Uterus (tissue), 4 donors: ENCODE data around the gene CELSR1. TPM values are rescaled to one million over a fixed set of nuclear protein-coding genes. Genes with fewer than 3 reads are reported as not detected.

ENCODE experiments used
- DNase-seq, 2 donors: peaks; one replicate each; pipeline ENCODE4 v3.0.0-alpha.2; 2019 to 2020
- H3K27ac ChIP-seq, 2 donors: fragments of 200-600 bp; sonication (generic); 1 replicate in 1 of 2; 2 replicates in 1 of 2; pipeline ENCODE4 v1.5.1; 2016 to 2018
- H3K27me3 ChIP-seq, 2 donors: fragments of 200-600 bp; sonication (generic); one replicate each; pipeline ENCODE4 v1.5.1; 2018 to 2019; ENCODE audit warnings: control low read depth in 1 of 2
- H3K36me3 ChIP-seq, 2 donors: fragments of 200-600 bp; sonication (generic); one replicate each; pipeline ENCODE4 v1.5.1; 2019; ENCODE audit warnings: control low read depth in 1 of 2
- H3K4me1 ChIP-seq, 2 donors: fragments of 200-600 bp; sonication (generic); one replicate each; pipeline ENCODE4 v1.5.1; 2018 to 2019; ENCODE audit warnings: control low read depth in 1 of 2
- H3K4me3 ChIP-seq, 2 donors: fragments of 200-600 bp; sonication (generic); 1 replicate in 1 of 2; 2 replicates in 1 of 2; pipeline ENCODE4 v1.5.1; 2018 to 2019; ENCODE audit warnings: mild to moderate bottlenecking in 1 of 2
- H3K9me3 ChIP-seq, 2 donors: fragments of 200-600 bp; sonication (generic); one replicate each; pipeline ENCODE4 v1.5.1; 2019; ENCODE audit warnings: control low read depth in 1 of 2
- POLR2A ChIP-seq, 2 donors: fragments of 450-650 bp; IDR thresholded peaks; one replicate each; pipeline ENCODE4 v1.6.1; 2016; ENCODE audit warnings: antibody characterized with exemption in 2 of 2, mild to moderate bottlenecking in 1 of 2, moderate library complexity in 1 of 2
- intact Hi-C: fragments of 100-400 bp; cut with DNase I; formaldehyde crosslinking; loops from one replicate; pipeline ENCODE4 v1.15.1; 2023; ENCODE audit warnings: low total_unique reads
- total RNA-seq, 4 donors: library from RNA; depleted of rRNA in 3 of 4; stranded (reverse); fragments of >200 nt in 3 of 4; gene quantifications; one replicate each; pipeline versions ENCODE4 v1.1.0 to v1.2.4, GENCODE V29; 2014 to 2023
- TF ChIP-seq, protein P1 (sequence below), 4 experiments: fragments of 200-600 bp in 2 of 4; fragments of 450-650 bp in 2 of 4; sonication (generic) in 2 of 4; IDR thresholded peaks; one replicate each; pipeline ENCODE4 v1.5.1; 2016 to 2019; ENCODE audit warnings: antibody characterized with exemption in 4 of 4, mild to moderate bottlenecking in 2 of 4, moderate library complexity in 1 of 4
- donor health status: DM: yes; HTN: yes; CAD: no.

CELSR1 gene, protein sequence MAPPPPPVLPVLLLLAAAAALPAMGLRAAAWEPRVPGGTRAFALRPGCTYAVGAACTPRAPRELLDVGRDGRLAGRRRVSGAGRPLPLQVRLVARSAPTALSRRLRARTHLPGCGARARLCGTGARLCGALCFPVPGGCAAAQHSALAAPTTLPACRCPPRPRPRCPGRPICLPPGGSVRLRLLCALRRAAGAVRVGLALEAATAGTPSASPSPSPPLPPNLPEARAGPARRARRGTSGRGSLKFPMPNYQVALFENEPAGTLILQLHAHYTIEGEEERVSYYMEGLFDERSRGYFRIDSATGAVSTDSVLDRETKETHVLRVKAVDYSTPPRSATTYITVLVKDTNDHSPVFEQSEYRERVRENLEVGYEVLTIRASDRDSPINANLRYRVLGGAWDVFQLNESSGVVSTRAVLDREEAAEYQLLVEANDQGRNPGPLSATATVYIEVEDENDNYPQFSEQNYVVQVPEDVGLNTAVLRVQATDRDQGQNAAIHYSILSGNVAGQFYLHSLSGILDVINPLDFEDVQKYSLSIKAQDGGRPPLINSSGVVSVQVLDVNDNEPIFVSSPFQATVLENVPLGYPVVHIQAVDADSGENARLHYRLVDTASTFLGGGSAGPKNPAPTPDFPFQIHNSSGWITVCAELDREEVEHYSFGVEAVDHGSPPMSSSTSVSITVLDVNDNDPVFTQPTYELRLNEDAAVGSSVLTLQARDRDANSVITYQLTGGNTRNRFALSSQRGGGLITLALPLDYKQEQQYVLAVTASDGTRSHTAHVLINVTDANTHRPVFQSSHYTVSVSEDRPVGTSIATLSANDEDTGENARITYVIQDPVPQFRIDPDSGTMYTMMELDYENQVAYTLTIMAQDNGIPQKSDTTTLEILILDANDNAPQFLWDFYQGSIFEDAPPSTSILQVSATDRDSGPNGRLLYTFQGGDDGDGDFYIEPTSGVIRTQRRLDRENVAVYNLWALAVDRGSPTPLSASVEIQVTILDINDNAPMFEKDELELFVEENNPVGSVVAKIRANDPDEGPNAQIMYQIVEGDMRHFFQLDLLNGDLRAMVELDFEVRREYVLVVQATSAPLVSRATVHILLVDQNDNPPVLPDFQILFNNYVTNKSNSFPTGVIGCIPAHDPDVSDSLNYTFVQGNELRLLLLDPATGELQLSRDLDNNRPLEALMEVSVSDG (N-terminal part only)
- total RNA-seq: 10 to 100 TPM in 1 of 4 donors, 1 to 10 TPM in 3; 1.5 to 15.8 (median 8.4) TPM

DNA sequence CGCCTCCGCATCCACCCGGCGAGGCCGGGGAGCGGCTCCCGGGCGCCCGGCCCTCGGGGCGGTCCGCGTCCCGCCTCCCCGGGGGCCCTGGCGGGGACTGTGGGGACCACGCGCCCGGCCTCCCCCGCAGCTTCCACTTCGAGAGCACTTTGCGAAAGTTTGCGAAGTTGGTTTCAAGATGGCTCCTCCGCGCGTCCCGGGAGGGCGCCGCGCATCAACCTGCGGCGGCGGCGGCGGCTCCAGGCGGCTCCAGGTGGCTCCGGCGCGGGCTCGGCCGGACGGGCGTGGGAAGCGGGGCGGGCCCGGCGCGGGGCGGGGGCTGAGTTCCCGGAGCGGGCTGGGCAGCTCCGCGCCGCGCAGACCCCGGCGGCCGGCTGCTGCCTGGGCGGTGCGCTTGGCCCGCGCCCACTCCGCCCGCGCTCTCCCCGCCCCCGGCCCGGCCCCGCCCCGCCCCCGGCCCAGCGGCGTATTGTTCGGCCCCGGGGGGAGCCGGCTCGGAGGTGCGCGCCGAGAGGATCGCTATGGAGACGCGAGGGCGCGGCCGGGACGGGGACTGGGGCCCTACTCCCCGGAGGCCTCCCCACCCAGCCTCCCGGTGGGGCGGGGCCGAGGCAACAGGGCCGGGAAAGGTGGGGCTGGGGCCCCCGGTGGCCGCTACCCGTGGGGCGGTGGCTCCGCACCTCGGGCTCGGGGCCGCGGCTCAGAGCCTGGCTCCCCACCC, at the start of gene CELSR1:
CELSR1 (minus strand) TSS at position 396 of the 721 bp plus-strand sequence. CDS start 450 bp downstream, outside the sequence.
- H3K27ac ChIP-seq: no peak within 1 kb of the TSS
- peak within 1 kb of the TSS; percentile 5 to 31 for H3K4me3 ChIP-seq
- intact Hi-C loops: no loop called here
- H3K27me3 ChIP-seq: no peaks in the 10 kb centered on the region
- peaks cover 0 to 22% of the 10 kb centered on the region in 2 donors for H3K4me1 ChIP-seq
- no peaks in the 10 kb centered on the region for H3K9me3 ChIP-seq
- TF ChIP-seq, protein P1, sequence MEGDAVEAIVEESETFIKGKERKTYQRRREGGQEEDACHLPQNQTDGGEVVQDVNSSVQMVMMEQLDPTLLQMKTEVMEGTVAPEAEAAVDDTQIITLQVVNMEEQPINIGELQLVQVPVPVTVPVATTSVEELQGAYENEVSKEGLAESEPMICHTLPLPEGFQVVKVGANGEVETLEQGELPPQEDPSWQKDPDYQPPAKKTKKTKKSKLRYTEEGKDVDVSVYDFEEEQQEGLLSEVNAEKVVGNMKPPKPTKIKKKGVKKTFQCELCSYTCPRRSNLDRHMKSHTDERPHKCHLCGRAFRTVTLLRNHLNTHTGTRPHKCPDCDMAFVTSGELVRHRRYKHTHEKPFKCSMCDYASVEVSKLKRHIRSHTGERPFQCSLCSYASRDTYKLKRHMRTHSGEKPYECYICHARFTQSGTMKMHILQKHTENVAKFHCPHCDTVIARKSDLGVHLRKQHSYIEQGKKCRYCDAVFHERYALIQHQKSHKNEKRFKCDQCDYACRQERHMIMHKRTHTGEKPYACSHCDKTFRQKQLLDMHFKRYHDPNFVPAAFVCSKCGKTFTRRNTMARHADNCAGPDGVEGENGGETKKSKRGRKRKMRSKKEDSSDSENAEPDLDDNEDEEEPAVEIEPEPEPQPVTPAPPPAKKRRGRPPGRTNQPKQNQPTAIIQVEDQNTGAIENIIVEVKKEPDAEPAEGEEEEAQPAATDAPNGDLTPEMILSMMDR (IDR thresholded peaks at IDR 0.05): no peak
- no peak for TF ChIP-seq POLR2A (IDR thresholded peaks at IDR 0.05)
- H3K36me3 ChIP-seq: no peaks in the 10 kb centered on the region
- no peak for DNase-seq

DNA sequence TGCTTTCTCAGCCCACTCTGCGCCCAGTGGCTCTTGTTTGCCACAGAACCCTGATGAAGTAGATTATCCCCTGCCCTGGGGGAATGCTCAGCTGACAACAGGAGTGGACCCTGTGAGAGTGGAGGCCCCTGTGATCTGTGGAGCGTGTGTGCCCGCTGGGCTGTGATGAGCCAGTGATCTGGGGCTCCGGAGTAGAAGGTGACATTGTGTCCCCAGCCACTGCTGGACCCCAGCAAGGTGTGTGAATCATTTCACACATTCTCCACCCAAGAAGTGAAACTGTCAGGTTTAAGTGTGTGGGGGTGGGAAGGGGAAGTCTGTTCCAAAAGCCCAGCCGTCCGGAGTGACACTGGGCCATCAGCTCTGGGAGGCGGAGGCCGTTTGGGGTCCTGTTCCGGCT, 49.6 kb upstream of the CELSR1 start:
- Histone ChIP-seq H3K27me3 (no peaks in the 10 kb centered on the region), H3K4me1 (no peaks in the 10 kb centered on the region), H3K4me3 (no peak overlapping the region), H3K9me3 (no peaks in the 10 kb centered on the region), H3K36me3 (no peaks in the 10 kb centered on the region), H3K27ac (no peak overlapping the region)
- intact Hi-C loops: no loop called here
- no peak for TF ChIP-seq POLR2A (IDR thresholded peaks at IDR 0.05)
- TF ChIP-seq, protein P1 (IDR thresholded peaks at IDR 0.05): no peak
- no peak for DNase-seq

DNA sequence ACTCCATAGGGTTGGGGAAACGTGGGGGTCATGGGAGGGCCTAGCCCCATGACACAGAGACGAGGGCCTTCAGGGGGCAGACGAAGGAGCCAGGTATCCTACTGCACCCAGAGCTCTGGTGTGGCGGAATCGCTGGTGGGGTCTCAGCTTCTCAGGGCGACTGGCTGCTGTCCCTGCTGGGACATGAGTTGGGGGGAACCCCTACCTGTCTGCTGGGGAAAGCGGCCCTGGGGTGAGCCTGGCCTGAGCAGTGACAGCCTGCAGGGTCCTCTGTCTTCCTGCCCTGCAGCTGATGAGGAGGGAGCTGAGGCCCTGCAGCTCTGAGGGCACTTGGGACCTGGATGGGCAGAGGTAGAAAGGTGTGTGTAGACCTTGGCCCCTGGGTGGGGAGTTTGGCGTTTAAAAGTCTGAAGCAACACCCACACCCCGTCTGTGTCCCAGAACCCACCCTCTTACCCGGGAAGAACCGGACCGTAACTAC, 49.2 kb upstream of the CELSR1 start:
- H3K36me3 ChIP-seq: no peaks in the 10 kb centered on the region
- intact Hi-C loops: no loop called here
- no peak overlapping the region for H3K4me3 ChIP-seq
- H3K4me1 ChIP-seq: no peaks in the 10 kb centered on the region
- no peak overlapping the region for H3K27ac ChIP-seq
- no peak for DNase-seq
- TF ChIP-seq POLR2A (IDR thresholded peaks at IDR 0.05): no peak
- no peaks in the 10 kb centered on the region for H3K27me3 ChIP-seq
- no peaks in the 10 kb centered on the region for H3K9me3 ChIP-seq

DNA sequence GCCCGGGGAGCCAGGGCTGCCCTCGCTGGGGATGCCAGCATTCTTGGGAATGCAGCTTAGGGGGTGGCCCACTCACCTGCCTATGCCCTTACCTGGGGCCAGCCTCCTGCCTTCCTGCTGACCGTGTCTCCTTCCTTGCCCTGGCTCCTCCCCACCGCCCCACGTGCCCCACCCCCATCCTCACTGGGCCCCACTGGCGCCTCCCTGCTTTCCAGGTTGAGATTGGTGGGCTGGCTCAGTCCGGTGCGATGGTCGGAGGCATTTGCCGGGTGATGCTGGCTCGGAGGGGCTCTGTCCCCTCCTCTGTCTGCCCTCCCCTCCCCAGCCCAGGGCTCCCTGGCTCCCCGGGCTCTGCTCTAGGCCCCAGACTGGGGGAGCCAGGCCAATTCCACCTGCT, 48.7 kb upstream of the CELSR1 start:
- H3K27ac ChIP-seq: no peak overlapping the region
- no peaks in the 10 kb centered on the region for H3K4me1 ChIP-seq
- no peak for DNase-seq
- intact Hi-C loops: no loop called here
- no peaks in the 10 kb centered on the region for H3K27me3 ChIP-seq
- no peaks in the 10 kb centered on the region for H3K9me3 ChIP-seq
- no peak overlapping the region for H3K4me3 ChIP-seq
- TF ChIP-seq, protein P1 (IDR thresholded peaks at IDR 0.05): no peak
- no peak for TF ChIP-seq POLR2A (IDR thresholded peaks at IDR 0.05)
- no peaks in the 10 kb centered on the region for H3K36me3 ChIP-seq
